Skin epidermis (tissue), 12 donors: ENCODE measurements around the gene TUBB6.

ENCODE experiments used
- H3K27ac ChIP-seq, 21 experiments: fragments of 200-600 bp; sonication (generic) in 11 of 21; one replicate each; pipeline ENCODE4 v1.5.0; 2020; ENCODE audit warnings: mild to moderate bottlenecking in 3 of 21, inconsistent platforms in 2 of 21, moderate library complexity in 2 of 21
- H3K4me3 ChIP-seq, 7 experiments: fragments of 200-600 bp; sonication (generic) in 2 of 7; one replicate each; pipeline ENCODE4 v1.5.0; 2020; ENCODE audit warnings: inconsistent platforms in 2 of 7, mild to moderate bottlenecking in 2 of 7, moderate library complexity in 1 of 7

The TUBB6 gene

GRCh38 chr18:12330766-12331165 is 22.7 kb downstream of the TUBB6 start:
- no peak overlapping the region for H3K27ac ChIP-seq
- no peak overlapping the region for H3K4me3 ChIP-seq

- peak overlapping the region in 1 of 21 experiments; percentile 16 for H3K27ac ChIP-seq
- no peak overlapping the region for H3K4me3 ChIP-seq
These were observed 25.7 kb downstream of the TUBB6 start for GRCh38 chr18:12333506-12334290.

GRCh38 chr18:12334366-12334808 is 26.3 kb downstream of the TUBB6 start:
- H3K27ac ChIP-seq, result no peak overlapping the region
- H3K4me3 ChIP-seq, result no peak overlapping the region

- Histone ChIP-seq H3K4me3 (no peak overlapping the region), H3K27ac (no peak overlapping the region)
These were observed 26.8 kb downstream of the TUBB6 start for GRCh38 chr18:12334863-12335262.

- no peak overlapping the region for H3K4me3 ChIP-seq
- no peak overlapping the region for H3K27ac ChIP-seq
These were observed 27.5 kb downstream of the TUBB6 start for GRCh38 chr18:12335503-12335902.

- no peak overlapping the region for H3K4me3 ChIP-seq
- H3K27ac ChIP-seq, result no peak overlapping the region
These were observed 28.2 kb downstream of the TUBB6 start for GRCh38 chr18:12336171-12336613.

- H3K4me3 ChIP-seq, result no peak overlapping the region
- no peak overlapping the region for H3K27ac ChIP-seq
These were observed 28.8 kb downstream of the TUBB6 start for GRCh38 chr18:12336887-12337286.

- Histone ChIP-seq H3K27ac (no peak overlapping the region), H3K4me3 (no peak overlapping the region)
These were observed 30.3 kb downstream of the TUBB6 start for GRCh38 chr18:12338382-12338781.

GRCh38 chr18:12340945-12341660 is 33.1 kb downstream of the TUBB6 start:
- Histone ChIP-seq H3K4me3 (no peak overlapping the region), H3K27ac (no peak overlapping the region)

GRCh38 chr18:12342661-12343060 is 34.6 kb downstream of the TUBB6 start:
- Histone ChIP-seq H3K4me3 (no peak overlapping the region), H3K27ac (no peak overlapping the region)

GRCh38 chr18:12345491-12346239 is 37.6 kb downstream of the TUBB6 start:
- no peak overlapping the region for H3K4me3 ChIP-seq
- no peak overlapping the region for H3K27ac ChIP-seq

- Histone ChIP-seq H3K4me3 (no peak overlapping the region), H3K27ac (no peak overlapping the region)
These were observed 38.2 kb downstream of the TUBB6 start for GRCh38 chr18:12346240-12346565.

GRCh38 chr18:12347895-12348294 is 39.9 kb downstream of the TUBB6 start:
- H3K4me3 ChIP-seq, result no peak overlapping the region
- H3K27ac ChIP-seq, result no peak overlapping the region

- no peak overlapping the region for H3K4me3 ChIP-seq
- no peak overlapping the region for H3K27ac ChIP-seq
These were observed 44.1 kb downstream of the TUBB6 start for GRCh38 chr18:12352188-12352587.

- H3K4me3 ChIP-seq, result no peak overlapping the region
- no peak overlapping the region for H3K27ac ChIP-seq
These were observed 51.5 kb downstream of the TUBB6 start for GRCh38 chr18:12359515-12359927.

GRCh38 chr18:12361770-12362378 is 53.8 kb downstream of the TUBB6 start:
- H3K27ac ChIP-seq, result no peak overlapping the region

GRCh38 chr18:12362473-12363174 is 54.6 kb downstream of the TUBB6 start:
- H3K27ac ChIP-seq, result no peak overlapping the region

More at GRCh38 chr18:12361770-12362378, 53.8 kb downstream of the TUBB6 start:
- H3K4me3 ChIP-seq, result no peak overlapping the region

GRCh38 chr18:12366379-12366778 is 58.3 kb downstream of the TUBB6 start:
- H3K27ac ChIP-seq, result no peak overlapping the region
- no peak overlapping the region for H3K4me3 ChIP-seq

More at GRCh38 chr18:12362473-12363174, 54.6 kb downstream of the TUBB6 start:
- H3K4me3 ChIP-seq, result no peak overlapping the region

- no peak overlapping the region for H3K4me3 ChIP-seq
- H3K27ac ChIP-seq, result no peak overlapping the region
These were observed 58.7 kb downstream of the TUBB6 start for GRCh38 chr18:12366784-12367183.
